K562 (cell line): ENCODE results near the gene GTF2H4.

ENCODE experiments used
- ADNP ChIP-seq: fragments of 200-800 bp; sonication (Bioruptor generic); IDR thresholded peaks from 2 replicates; pipeline ENCODE4 v1.6.1; 2016; ENCODE audit warnings: missing genetic modification characterization, missing compliant biosample characterization
- ETV6 ChIP-seq, 3 experiments: fragments of 150-350 bp in 1 of 3; sonication (generic) in 1 of 3; formaldehyde crosslinking in 1 of 3; IDR thresholded peaks; 2 replicates each; pipeline versions ENCODE4 v1.6.1 to v1.8.0; 2014 to 2022; ENCODE audit warnings: borderline replicate concordance in 2 of 3, low read depth in 2 of 3, antibody characterized with exemption in 1 of 3, low read length in 1 of 3, mild to moderate bottlenecking in 1 of 3, missing genetic modification reagents in 1 of 3
- GATA2 ChIP-seq: sonication (generic); formaldehyde crosslinking; IDR thresholded peaks from 2 replicates; pipeline ENCODE4 v1.4.0; 2020; ENCODE audit warnings: mild to moderate bottlenecking, missing genetic modification reagents
- MAX ChIP-seq: sonication (generic); formaldehyde crosslinking; IDR thresholded peaks from 2 replicates; pipeline ENCODE4 v1.9.0; 2022; ENCODE audit warnings: mild to moderate bottlenecking, missing genetic modification reagents
- MYNN ChIP-seq, 2 experiments: sonication (generic); formaldehyde crosslinking in 1 of 2; IDR thresholded peaks; 2 replicates each; pipeline versions ENCODE4 v1.5.0 to v1.6.1; 2016 to 2020; ENCODE audit warnings: antibody characterized with exemption in 1 of 2, missing genetic modification reagents in 1 of 2
- NFE2L1 ChIP-seq: fragments of 450-650 bp; IDR thresholded peaks from 2 replicates; pipeline ENCODE4 v1.6.1; 2016; ENCODE audit warnings: missing genetic modification characterization, low read depth, mild to moderate bottlenecking, missing compliant biosample characterization, moderate library complexity, borderline replicate concordance
- NFIC ChIP-seq: fragments of 450-650 bp; IDR thresholded peaks from 2 replicates; pipeline ENCODE4 v1.6.1; 2017; ENCODE audit warnings: mild to moderate bottlenecking, inconsistent platforms
- PATZ1 ChIP-seq: fragments of 250-450 bp; sonication (Bioruptor Pico); IDR thresholded peaks from 2 replicates; pipeline ENCODE4 v1.5.0; 2020; ENCODE audit warnings: mild to moderate bottlenecking, borderline replicate concordance
- POLR2A ChIP-seq: fragments of 450-650 bp; conservative IDR thresholded peaks from 2 replicates; pipeline ENCODE4 v1.6.1; 2016
- POLR2AphosphoS5 ChIP-seq: IDR thresholded peaks from 2 replicates; pipeline ENCODE4 v1.6.1; 2011; ENCODE audit warnings: mild to moderate bottlenecking, low read depth, low read length, moderate library complexity; ENCODE audit not compliant: control insufficient read depth, insufficient read depth
- POLR3A ChIP-seq: IDR thresholded peaks from 2 replicates; pipeline ENCODE4 v1.6.1; 2011; ENCODE audit warnings: borderline replicate concordance, mild to moderate bottlenecking, moderate library complexity; ENCODE audit not compliant: insufficient read length, insufficient read depth; ENCODE audit errors: extremely low read depth
- USF1 ChIP-seq: sonication (generic); formaldehyde crosslinking; IDR thresholded peaks from 2 replicates; pipeline ENCODE4 v1.9.0; 2022; ENCODE audit warnings: mild to moderate bottlenecking, missing genetic modification reagents
- ZNF764 ChIP-seq: fragments of 250-450 bp; sonication (Bioruptor Pico); IDR thresholded peaks from 2 replicates; pipeline ENCODE4 v1.4.0; 2020; ENCODE audit warnings: low read depth, mild to moderate bottlenecking, moderate library complexity

GRCh38 chr6:30939473-30939872 is 31.5 kb downstream of the GTF2H4 start:
- TF ChIP-seq MAX (no peak), ZNF764 (CRISPR knock-in tag) (no peak), POLR2A (no peak), MYNN (IDR thresholded peaks at IDR 0.05) (no peak), MYNN (CRISPR knock-in tag; IDR thresholded peaks at IDR 0.05) (no peak), USF1 (CRISPR knock-in tag) (no peak), PATZ1 (no peak), GATA2 (CRISPR knock-in tag) (no peak), ETV6 (IDR thresholded peaks at IDR 0.05; ENCODE audit: borderline replicate concordance in 1 of 2, low read depth in 2 of 2, low read length in 1 of 2) (no peak), ETV6 (CRISPR knock-in tag; IDR thresholded peaks at IDR 0.05; ENCODE audit: borderline replicate concordance) (no peak), POLR2AphosphoS5 (no peak), ADNP (no peak), NFIC (no peak), POLR3A (no peak), NFE2L1 (tag) (no peak)
